ENCODE data around the gene NPDC1. TPM values are rescaled to one million over a fixed set of nuclear protein-coding genes. Genes with fewer than 3 reads are reported as not detected.
A peak's percentile ranks its signal among the peaks of the same experiment; 100 is the strongest.
"Not testable (repeated sequence)": the region's sequence is repeated elsewhere in the genome, so short reads cannot be mapped to it uniquely, and the experiment has no call there.

Gene NPDC1
- total RNA-seq, 1 donor from 2014 or later = 59.4 TPM

GRCh38 chr9:137006116-137007003, 39.6 kb downstream of the NPDC1 start:
- no peaks in the 10 kb centered on the region for H3K36me3 Mint-ChIP-seq (ENCODE audit: low read depth)
- H3K4me3 Mint-ChIP-seq = no peak overlapping the region
- no peaks in the 10 kb centered on the region for H3K9me3 Mint-ChIP-seq
- H3K27ac Mint-ChIP-seq = no peak overlapping the region
- intact Hi-C loops (cut with micrococcal nuclease) = no loop called here
- peaks cover 4% of the 10 kb centered on the region for H3K4me1 Mint-ChIP-seq
- H3K27me3 Mint-ChIP-seq = no peaks in the 10 kb centered on the region
- DNase-seq = no peak

GRCh38 chr9:137004285-137004684, 41.7 kb downstream of the NPDC1 start:
- H3K27me3 Mint-ChIP-seq; H3K36me3 Mint-ChIP-seq (ENCODE audit: low read depth); H3K9me3 Mint-ChIP-seq; H3K4me3 Mint-ChIP-seq; intact Hi-C loops (cut with micrococcal nuclease); H3K27ac Mint-ChIP-seq: not testable (repeated sequence)
- peaks cover 16% of the 10 kb centered on the region for H3K4me1 Mint-ChIP-seq
- peak; percentile 67 for DNase-seq

GRCh38 chr9:137002646-137003041, 43.3 kb downstream of the NPDC1 start:
- intact Hi-C loops (cut with micrococcal nuclease) = no loop called here
- Mint-ChIP-seq H3K4me1 (peaks cover 25% of the 10 kb centered on the region), H3K36me3 (ENCODE audit: low read depth) (no peaks in the 10 kb centered on the region), H3K4me3 (no peak overlapping the region), H3K27me3 (no peaks in the 10 kb centered on the region), H3K27ac (no peak overlapping the region), H3K9me3 (no peaks in the 10 kb centered on the region)
- DNase-seq = no peak

DNA sequence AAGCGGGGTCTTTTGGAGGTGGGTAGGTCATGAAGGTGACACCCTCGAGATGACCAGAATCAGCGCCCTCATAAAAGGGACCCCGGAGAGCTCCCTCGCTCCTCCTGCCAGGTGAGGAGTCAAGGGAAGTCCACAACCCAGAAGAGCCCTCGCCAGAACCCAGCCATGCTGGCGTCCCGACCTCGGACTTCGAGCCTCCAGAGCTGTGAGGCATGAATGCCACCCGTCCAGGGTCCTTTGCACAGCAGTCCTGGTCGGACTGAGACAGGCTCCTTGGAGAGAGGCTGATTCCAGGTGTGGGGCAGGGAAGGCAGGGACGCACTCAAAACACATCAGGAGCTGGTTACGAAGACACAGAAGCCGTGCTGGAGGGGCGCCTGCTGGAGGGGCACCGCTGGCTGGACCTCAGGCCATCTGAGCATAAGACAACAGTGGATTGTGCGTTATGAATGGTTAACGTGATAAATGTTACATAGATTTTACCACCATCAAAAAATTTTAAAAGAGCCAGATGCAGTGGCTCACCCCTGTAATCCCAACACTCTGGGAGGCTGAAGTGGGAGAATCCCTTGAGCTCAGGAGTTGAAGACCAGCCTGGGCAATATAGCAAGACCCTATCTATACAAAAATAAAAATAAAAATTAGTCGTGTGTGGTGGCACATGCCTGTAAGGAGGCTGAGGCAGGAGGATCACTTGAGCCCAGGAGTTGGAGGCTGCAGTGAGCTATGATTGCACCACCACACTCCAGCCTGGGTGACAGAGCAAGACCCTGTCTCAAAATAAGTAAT, 43.9 kb downstream of the NPDC1 start:
- Mint-ChIP-seq H3K27me3 (no peaks in the 10 kb centered on the region), H3K9me3 (no peaks in the 10 kb centered on the region), H3K4me3 (no peak overlapping the region), H3K27ac (no peak overlapping the region), H3K36me3 (ENCODE audit: low read depth) (no peaks in the 10 kb centered on the region), H3K4me1 (peaks cover 27% of the 10 kb centered on the region)
- DNase-seq = no peak
- intact Hi-C loops (cut with micrococcal nuclease) = no loop called here

- peaks cover 30% of the 10 kb centered on the region for H3K4me1 Mint-ChIP-seq
- peak overlapping the region; percentile 30 for H3K27ac Mint-ChIP-seq
- peaks cover 2% of the 10 kb centered on the region for H3K36me3 Mint-ChIP-seq (ENCODE audit: low read depth)
- no peaks in the 10 kb centered on the region for H3K9me3 Mint-ChIP-seq
- no peaks in the 10 kb centered on the region for H3K27me3 Mint-ChIP-seq
- intact Hi-C loops (cut with micrococcal nuclease) = no loop called here
- DNase-seq = peak; percentile 80
- peak overlapping the region; percentile 22 for H3K4me3 Mint-ChIP-seq
These were observed 45.6 kb downstream of the NPDC1 start for GRCh38 chr9:137000177-137000930.

- DNase-seq = peak; percentile 80
- Mint-ChIP-seq H3K36me3 (ENCODE audit: low read depth) (peaks cover 13% of the 10 kb centered on the region), H3K4me3 (peak overlapping the region; percentile 47), H3K4me1 (peaks cover 35% of the 10 kb centered on the region), H3K27me3 (no peaks in the 10 kb centered on the region), H3K9me3 (no peaks in the 10 kb centered on the region), H3K27ac (peak overlapping the region; percentile 52)
- intact Hi-C loops (cut with micrococcal nuclease) = no loop called here
These were observed 48.1 kb downstream of the NPDC1 start for GRCh38 chr9:136997830-136998234.

DNA sequence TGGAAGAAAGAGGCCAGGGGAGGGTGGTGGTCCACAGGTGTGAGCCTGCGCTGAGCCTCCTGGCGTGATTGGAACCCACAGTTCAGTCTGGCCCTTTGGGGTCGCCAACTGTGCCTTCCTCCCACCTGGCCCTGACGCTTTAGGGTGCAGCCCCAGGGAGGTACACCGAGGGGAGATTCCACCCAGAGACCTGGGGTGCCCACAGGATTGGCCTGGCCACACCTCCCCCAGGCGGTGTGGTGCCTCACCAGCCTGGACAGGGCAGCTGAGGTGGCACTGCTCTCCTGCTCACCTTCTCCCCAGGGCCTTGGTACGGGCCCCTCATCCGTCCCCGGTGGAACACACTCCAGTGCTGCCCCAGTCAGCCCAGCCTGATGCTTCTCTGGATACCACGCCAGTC, 48.6 kb downstream of the NPDC1 start:
- H3K27ac Mint-ChIP-seq = peak overlapping the region; percentile 52
- intact Hi-C loops (cut with micrococcal nuclease) = no loop called here
- no peak for DNase-seq
- peaks cover 17% of the 10 kb centered on the region for H3K36me3 Mint-ChIP-seq (ENCODE audit: low read depth)
- H3K4me1 Mint-ChIP-seq = peaks cover 35% of the 10 kb centered on the region
- H3K27me3 Mint-ChIP-seq = no peaks in the 10 kb centered on the region
- H3K9me3 Mint-ChIP-seq = no peaks in the 10 kb centered on the region
- H3K4me3 Mint-ChIP-seq = peak overlapping the region; percentile 47

DNA sequence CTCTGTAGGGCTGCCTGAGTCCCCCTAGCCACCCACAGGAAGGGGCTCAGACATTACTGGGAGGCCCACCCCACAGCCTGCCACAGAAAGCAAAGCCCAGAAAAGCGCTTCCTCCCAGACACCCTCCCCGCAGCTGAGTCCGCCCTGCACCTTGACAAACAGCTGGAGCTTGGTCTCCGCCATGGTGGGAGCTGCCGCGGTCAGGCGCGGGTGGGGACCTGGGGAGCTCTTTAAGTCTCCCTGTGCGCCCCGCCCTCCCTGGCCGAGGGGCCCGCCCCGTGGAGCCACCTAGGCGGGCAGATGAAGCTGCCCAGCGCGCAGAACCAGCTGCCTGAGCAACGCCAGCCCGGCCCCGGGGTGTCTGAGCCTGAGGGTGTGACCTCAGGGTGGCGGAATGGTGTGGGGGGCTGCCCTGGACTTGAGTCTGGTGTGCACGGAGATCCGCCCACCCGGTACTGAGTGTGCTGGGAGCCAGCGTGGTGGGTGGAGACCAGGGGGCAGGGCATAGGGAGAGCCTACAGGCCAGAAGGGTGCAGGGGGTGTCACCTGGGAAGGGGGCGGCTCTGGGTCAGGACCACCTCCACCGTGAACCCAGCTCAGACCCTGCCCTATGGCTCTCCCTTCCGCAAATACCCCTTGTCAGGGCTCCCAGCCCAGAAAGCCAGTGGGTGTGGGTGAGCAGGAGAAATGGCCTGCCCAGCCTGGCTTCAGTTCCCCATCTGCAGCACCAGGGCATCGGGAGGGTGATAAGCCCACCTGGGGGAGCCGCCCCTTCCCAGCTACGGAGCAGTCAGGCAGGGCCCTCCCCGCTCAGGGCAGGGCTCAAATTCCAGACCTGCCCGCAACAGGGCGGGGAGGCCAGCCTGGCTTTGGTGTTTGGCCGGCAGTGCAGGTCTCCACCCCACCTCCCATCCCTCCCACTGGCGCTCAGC, 49.4 kb downstream of the NPDC1 start, which contains the start of gene CLIC3:
CLIC3 (minus strand) TSS at position 208 of the 932 bp plus-strand sequence; CDS start at position 183, 25 bp downstream.
- peak within 1 kb of the TSS; percentile 37 for H3K4me3 Mint-ChIP-seq
- peak; percentile 82 for DNase-seq
- H3K27me3 Mint-ChIP-seq = no peaks in the 10 kb centered on the region
- intact Hi-C loops (cut with micrococcal nuclease) = no loop called here
- peaks cover 35% of the 10 kb centered on the region for H3K4me1 Mint-ChIP-seq
- no peaks in the 10 kb centered on the region for H3K9me3 Mint-ChIP-seq
- H3K36me3 Mint-ChIP-seq (ENCODE audit: low read depth) = peaks cover 18% of the 10 kb centered on the region
- H3K27ac Mint-ChIP-seq = peak within 1 kb of the TSS; percentile 3

DNA sequence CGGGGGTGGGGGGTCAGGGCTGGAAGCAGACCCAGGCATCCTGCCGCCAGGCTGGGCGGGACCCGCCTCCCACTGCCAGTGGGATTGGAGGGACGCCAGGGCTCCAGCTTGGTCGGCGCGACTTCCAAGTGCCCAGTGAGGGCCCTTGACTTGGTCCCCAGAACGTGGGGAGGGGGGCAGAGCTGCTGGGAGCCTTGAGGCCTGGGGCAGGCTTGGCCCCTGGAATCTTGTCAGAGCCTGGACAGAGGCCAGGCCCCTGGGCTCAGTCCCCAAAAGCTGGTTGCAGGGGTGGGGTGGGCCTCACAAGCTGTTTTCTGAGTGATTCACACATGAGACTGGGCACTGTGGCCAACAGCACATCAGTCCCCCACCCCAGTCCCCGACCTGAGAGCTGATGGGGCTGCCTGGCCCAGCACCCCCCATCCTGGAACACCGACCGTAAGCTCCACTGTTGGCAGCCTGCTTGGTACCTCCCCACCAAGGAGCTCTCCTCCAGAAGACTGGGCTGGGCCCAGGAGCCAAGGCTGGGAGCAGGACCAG, 50.1 kb downstream of the NPDC1 start:
- DNase-seq = peak; percentile 67
- H3K4me1 Mint-ChIP-seq = peaks cover 39% of the 10 kb centered on the region
- no peaks in the 10 kb centered on the region for H3K27me3 Mint-ChIP-seq
- H3K36me3 Mint-ChIP-seq (ENCODE audit: low read depth) = peaks cover 18% of the 10 kb centered on the region
- no peak overlapping the region for H3K27ac Mint-ChIP-seq
- intact Hi-C loops (cut with micrococcal nuclease) = no loop called here
- no peaks in the 10 kb centered on the region for H3K9me3 Mint-ChIP-seq
- H3K4me3 Mint-ChIP-seq = peak overlapping the region; percentile 37

- no peak for DNase-seq
- H3K27me3 Mint-ChIP-seq = peaks cover 3% of the 10 kb centered on the region
- intact Hi-C loops (cut with micrococcal nuclease) = no loop called here
- peak overlapping the region; percentile 3 for H3K27ac Mint-ChIP-seq
- no peak overlapping the region for H3K4me3 Mint-ChIP-seq
- H3K4me1 Mint-ChIP-seq = peaks cover 38% of the 10 kb centered on the region
- H3K9me3 Mint-ChIP-seq = no peaks in the 10 kb centered on the region
- H3K36me3 Mint-ChIP-seq (ENCODE audit: low read depth) = peaks cover 18% of the 10 kb centered on the region
These were observed 50.6 kb downstream of the NPDC1 start for GRCh38 chr9:136995362-136995761.

GRCh38 chr9:136994888-136995230, 51.1 kb downstream of the NPDC1 start:
- no peak for DNase-seq
- Mint-ChIP-seq H3K9me3 (no peaks in the 10 kb centered on the region), H3K36me3 (ENCODE audit: low read depth) (peaks cover 18% of the 10 kb centered on the region), H3K4me3 (no peak overlapping the region), H3K4me1 (peaks cover 33% of the 10 kb centered on the region), H3K27me3 (peaks cover 7% of the 10 kb centered on the region), H3K27ac (no peak overlapping the region)
- intact Hi-C loops (cut with micrococcal nuclease) = no loop called here

GRCh38 chr9:136994180-136994887, 51.6 kb downstream of the NPDC1 start:
- no peaks in the 10 kb centered on the region for H3K9me3 Mint-ChIP-seq
- peaks cover 31% of the 10 kb centered on the region for H3K4me1 Mint-ChIP-seq
- peak overlapping the region; percentile 87 for H3K4me3 Mint-ChIP-seq
- peaks cover 18% of the 10 kb centered on the region for H3K36me3 Mint-ChIP-seq (ENCODE audit: low read depth)
- H3K27me3 Mint-ChIP-seq = peaks cover 10% of the 10 kb centered on the region
- DNase-seq = no peak
- H3K27ac Mint-ChIP-seq = no peak overlapping the region
- intact Hi-C loops (cut with micrococcal nuclease) = no loop called here

All from activated CD4-positive, alpha-beta T cell treated with anti-CD3 and anti-CD28 coated beads, Interleukin-2, amount 10 ng/mL, durations not matched to agents 24 days and 14 days (primary cell).